ENCODE measurements around the gene ADGRD1. TPM values are rescaled to one million over a fixed set of nuclear protein-coding genes. Genes with fewer than 3 reads are reported as not detected.
A peak's percentile ranks its signal among the peaks of the same experiment; 100 is the strongest.

ADGRD1 gene
- total and polyA plus RNA-seq, 12 donors: 0.87 to 6.0 (median 1.6) TPM

DNA sequence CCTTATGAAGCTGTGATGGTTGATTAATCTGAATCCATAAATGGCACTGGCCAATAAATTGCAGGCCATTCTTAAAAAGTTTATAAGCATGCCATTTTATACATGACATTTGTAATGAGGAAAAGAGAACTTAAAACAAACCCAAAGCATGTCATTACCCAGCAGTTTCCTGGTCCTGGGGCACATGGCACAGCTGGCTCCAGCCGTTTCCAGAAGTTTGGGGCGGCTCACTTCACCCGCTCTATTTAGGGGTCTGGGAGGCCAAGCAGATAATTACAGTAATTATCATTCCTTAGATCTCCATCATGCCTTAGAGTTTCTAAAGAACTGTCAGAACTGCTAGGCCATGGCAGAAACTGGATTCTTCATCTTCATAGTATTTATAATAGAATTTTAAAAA lies 6.4 kb downstream of the ADGRD1 start:
- Histone ChIP-seq H3K4me3 (no peak overlapping the region), H3K9me3 (replicated peaks in 1 of 3) (no peaks in the 10 kb centered on the region), H3K4me1 (replicated peaks in 1 of 2) (no peaks in the 10 kb centered on the region), H3K27ac (no peak overlapping the region), H3K27me3 (peaks cover 3% of the 10 kb centered on the region), H3K36me3 (replicated peaks in 1 of 2) (no peaks in the 10 kb centered on the region)
- no peak for TF ChIP-seq CTCF (IDR thresholded peaks at IDR 0.05)
- no peak for TF ChIP-seq POLR2A (IDR thresholded peaks at IDR 0.05)
- 79 to 88% (median 86%) methylated on average over 3 of the region's 3 CpGs for WGBS, 4 donors
- no peak for DNase-seq
- intact Hi-C loops (cut with DNase I): no loop called here

- 82 to 90% (median 88%) methylated on average over 8 of the region's 8 CpGs for WGBS, 4 donors
- Histone ChIP-seq H3K27ac (no peak overlapping the region), H3K36me3 (replicated peaks in 1 of 2) (no peaks in the 10 kb centered on the region), H3K4me3 (no peak overlapping the region), H3K4me1 (replicated peaks in 1 of 2) (no peaks in the 10 kb centered on the region), H3K9me3 (replicated peaks in 1 of 3) (no peaks in the 10 kb centered on the region), H3K27me3 (no peaks in the 10 kb centered on the region)
- no peak for TF ChIP-seq POLR2A (IDR thresholded peaks at IDR 0.05)
- no peak for TF ChIP-seq CTCF (IDR thresholded peaks at IDR 0.05)
- no peak for DNase-seq
- intact Hi-C loops (cut with DNase I): no loop called here
These were observed 7.1 kb downstream of the ADGRD1 start for GRCh38 chr12:130960787-130961186.

GRCh38 chr12:130961921-130962451 lies 8.3 kb downstream of the ADGRD1 start:
- Histone ChIP-seq H3K36me3 (replicated peaks in 1 of 2) (no peaks in the 10 kb centered on the region), H3K9me3 (replicated peaks in 1 of 3) (no peaks in the 10 kb centered on the region), H3K27me3 (no peaks in the 10 kb centered on the region), H3K4me1 (replicated peaks in 1 of 2) (no peaks in the 10 kb centered on the region), H3K4me3 (no peak overlapping the region), H3K27ac (no peak overlapping the region)
- WGBS, 4 donors: 77 to 86% (median 81%) methylated on average over 6 to 9 of the region's 9 CpGs
- DNase-seq: peak in 1 of 7 donors; percentile 67
- intact Hi-C loops (cut with DNase I): no loop called here
- TF ChIP-seq POLR2A (IDR thresholded peaks at IDR 0.05) (no peak), CTCF (IDR thresholded peaks at IDR 0.05) (no peak)

DNA sequence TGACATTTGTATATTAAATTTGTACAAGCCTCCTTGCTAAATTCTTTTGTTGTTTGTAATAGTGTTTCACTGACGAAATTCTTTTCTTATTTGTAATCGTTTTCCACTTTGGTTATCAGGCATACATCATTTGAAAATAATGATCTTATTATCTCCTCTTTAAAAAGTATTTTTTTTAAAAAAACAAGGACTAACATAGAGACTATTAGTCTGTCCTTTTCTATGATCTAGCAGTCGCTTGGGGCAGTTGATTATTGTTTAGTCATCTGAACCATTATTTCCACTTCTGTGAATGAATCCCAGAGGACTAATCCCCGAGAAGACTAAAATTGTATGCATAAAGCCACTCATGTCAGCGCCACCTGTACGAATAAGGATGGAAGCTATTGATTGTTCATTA lies 11.5 kb downstream of the ADGRD1 start:
- TF ChIP-seq CTCF (IDR thresholded peaks at IDR 0.05) (no peak), POLR2A (IDR thresholded peaks at IDR 0.05) (no peak)
- DNase-seq: no peak
- no peaks in the 10 kb centered on the region for H3K36me3 ChIP-seq (replicated peaks in 1 of 2)
- no peak overlapping the region for H3K4me3 ChIP-seq
- H3K4me1 ChIP-seq (replicated peaks in 1 of 2): no peaks in the 10 kb centered on the region
- H3K27ac ChIP-seq: no peak overlapping the region
- no peaks in the 10 kb centered on the region for H3K9me3 ChIP-seq (replicated peaks in 1 of 3)
- no peaks in the 10 kb centered on the region for H3K27me3 ChIP-seq
- 63 to 67% (median 67%) methylated on average over 6 of the region's 6 CpGs for WGBS, 4 donors
- intact Hi-C loops (cut with DNase I): no loop called here
